Measurements from ENCODE around the gene DNAAF8.

DNA sequence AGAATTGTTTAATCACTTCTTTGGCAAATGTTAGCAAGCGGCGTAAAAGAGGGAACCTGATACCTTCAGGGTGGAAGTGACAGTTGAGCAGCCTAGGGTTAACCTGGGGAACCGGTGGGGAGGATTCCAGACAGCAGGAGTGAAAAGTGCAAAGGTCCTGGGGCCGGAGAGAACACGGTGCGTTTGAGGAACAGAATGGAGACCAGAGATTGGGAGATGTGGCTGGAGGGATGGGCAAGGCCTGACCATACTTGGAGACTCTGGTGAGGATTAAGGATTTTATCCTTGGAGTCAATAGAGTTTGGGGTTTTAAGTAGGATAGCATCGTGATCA, 34.9 kb downstream of the DNAAF8 start:
- TF ChIP-seq, protein P1, sequence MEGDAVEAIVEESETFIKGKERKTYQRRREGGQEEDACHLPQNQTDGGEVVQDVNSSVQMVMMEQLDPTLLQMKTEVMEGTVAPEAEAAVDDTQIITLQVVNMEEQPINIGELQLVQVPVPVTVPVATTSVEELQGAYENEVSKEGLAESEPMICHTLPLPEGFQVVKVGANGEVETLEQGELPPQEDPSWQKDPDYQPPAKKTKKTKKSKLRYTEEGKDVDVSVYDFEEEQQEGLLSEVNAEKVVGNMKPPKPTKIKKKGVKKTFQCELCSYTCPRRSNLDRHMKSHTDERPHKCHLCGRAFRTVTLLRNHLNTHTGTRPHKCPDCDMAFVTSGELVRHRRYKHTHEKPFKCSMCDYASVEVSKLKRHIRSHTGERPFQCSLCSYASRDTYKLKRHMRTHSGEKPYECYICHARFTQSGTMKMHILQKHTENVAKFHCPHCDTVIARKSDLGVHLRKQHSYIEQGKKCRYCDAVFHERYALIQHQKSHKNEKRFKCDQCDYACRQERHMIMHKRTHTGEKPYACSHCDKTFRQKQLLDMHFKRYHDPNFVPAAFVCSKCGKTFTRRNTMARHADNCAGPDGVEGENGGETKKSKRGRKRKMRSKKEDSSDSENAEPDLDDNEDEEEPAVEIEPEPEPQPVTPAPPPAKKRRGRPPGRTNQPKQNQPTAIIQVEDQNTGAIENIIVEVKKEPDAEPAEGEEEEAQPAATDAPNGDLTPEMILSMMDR (IDR thresholded peaks at IDR 0.05; ENCODE audit: low read length), result no peak
- TF ChIP-seq EZH2 (optimal IDR thresholded peaks at IDR 0.05; ENCODE audit: low read depth, low read length), result no peak

All from MM.1S (cell line).